AG04450 (cell line): ENCODE data around the gene EPHB2. TPM values are rescaled to one million over a fixed set of nuclear protein-coding genes. Genes with fewer than 3 reads are reported as not detected.

Source experiments
- CTCF ChIA-PET: fragments of 300-600, 350-600 bp; formaldehyde crosslinking; extraction: SDS; loops from one replicate; lab custom pipeline; 2022; ENCODE audit warnings: antibody characterized with exemption, inconsistent platforms; lab: Charles Lee
- POLR2A ChIA-PET: fragments of 350-600 bp; formaldehyde crosslinking; extraction: SDS; loops from one replicate; lab custom pipeline; 2021; ENCODE audit warnings: antibody characterized with exemption, inconsistent platforms; lab: Yijun Ruan, JAX
- DNase-seq: peaks from one replicate; pipeline ENCODE4 v3.0.0-alpha.2; 2011; ENCODE audit warnings: low read depth, low spot score
- H3K27ac ChIP-seq: one replicate; pipeline ENCODE4 v1.5.1; 2012; ENCODE audit warnings: low read depth, low read length, control low read depth
- H3K27me3 ChIP-seq: one replicate; pipeline ENCODE4 v1.6.0; 2012; ENCODE audit warnings: low read length; ENCODE audit not compliant: control insufficient read depth, insufficient read depth
- H3K4me3 ChIP-seq: 2 replicates; pipeline ENCODE4 v1.5.1; 2011; ENCODE audit warnings: mild to moderate bottlenecking, low read depth, low read length, control low read depth
- H3K9me3 ChIP-seq: 2 replicates; pipeline ENCODE4 v1.5.1; 2012; ENCODE audit warnings: low read length; ENCODE audit not compliant: control insufficient read depth, insufficient read depth
- CTCF ChIP-seq: IDR thresholded peaks from 2 replicates; pipeline ENCODE4 v1.5.1; 2011; ENCODE audit warnings: low read depth, low read length, control low read depth, inconsistent platforms
- polyA plus RNA-seq: library from polyadenylated mRNA; depleted of rRNA; stranded (reverse); fragments of >200 nt; gene quantifications from 2 replicates; pipeline ENCODE4 v1.2.3, GENCODE V29; 2011

EPHB2 gene
- polyA plus RNA-seq, 1 experiment, result 30.9 TPM

DNA sequence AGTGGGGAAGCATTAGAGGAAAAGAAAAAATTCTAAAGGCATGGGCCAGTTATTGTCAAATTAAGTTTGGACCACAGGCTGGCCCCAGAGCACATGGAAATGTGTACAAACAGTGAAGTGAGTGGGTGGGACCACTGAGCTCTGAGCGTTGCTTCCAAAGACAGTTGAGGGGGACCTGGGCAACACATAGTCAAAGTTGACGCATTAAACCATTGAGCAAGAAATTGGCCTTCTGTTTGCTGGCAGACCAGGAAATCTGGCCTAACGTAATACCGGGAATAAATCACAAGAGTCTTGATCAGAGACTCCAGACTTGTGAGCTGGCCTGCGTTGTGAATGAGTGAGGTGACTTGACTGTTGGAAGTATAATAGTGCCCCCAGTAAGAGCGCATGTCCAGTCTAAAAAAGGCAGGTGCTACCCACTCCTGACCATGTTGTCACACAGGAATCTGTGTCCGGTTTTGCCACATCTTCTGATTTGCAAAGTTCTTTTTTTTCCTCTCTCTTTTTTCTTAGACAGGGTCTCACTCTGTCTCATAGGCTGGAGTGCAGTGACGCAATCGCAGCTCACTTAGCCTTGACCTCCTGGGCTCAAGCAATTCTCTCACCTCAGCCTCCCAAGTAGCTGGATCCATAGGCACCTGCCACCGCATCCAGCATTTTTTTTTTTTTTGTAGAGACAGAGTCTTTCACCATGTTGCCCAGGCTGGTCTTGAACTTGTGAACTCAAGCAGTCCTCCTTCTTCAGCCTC, 10.7 kb downstream of the EPHB2 start:
- DNase-seq, result no peak
- Histone ChIP-seq H3K27me3 (no peaks in the 10 kb centered on the region), H3K4me3 (no peak overlapping the region), H3K9me3 (no peaks in the 10 kb centered on the region), H3K27ac (peak overlapping the region; percentile 2)
- no peak for TF ChIP-seq CTCF
- ChIA-PET POLR2A (no interaction called here), CTCF (no interaction called here)

DNA sequence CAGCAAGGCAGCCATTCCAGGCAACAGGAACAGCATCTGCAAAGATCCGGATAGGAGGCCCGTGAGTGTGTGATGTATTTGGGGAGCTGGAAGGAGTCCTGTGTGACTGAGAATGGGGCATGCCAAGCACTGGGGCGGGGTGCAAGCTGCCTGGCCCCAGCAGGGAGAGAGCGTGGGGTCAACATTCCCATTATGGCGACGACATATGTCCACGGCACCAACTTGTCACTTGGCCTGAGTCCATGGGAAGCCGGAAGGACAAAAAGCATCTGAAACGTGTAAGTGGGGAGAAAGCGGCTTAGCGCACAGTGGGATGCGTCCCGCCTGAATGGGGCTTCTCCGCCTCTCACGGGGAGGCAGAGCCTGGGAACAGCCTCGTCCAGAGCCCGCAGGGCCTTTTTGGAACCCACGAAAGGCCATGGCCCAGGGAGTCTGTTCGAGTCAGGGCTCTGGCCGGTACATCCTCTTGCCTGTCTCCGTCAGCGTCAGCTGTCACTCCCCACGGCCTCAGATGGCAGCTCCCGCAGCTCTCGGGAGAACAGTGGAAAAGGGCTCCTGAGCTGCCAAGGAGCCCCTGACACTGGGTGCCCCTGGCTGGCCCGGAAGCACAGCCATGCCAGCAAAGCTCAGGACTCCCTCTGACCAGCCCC, 12.4 kb downstream of the EPHB2 start:
- Histone ChIP-seq H3K9me3 (no peaks in the 10 kb centered on the region), H3K4me3 (no peak overlapping the region), H3K27ac (no peak overlapping the region), H3K27me3 (no peaks in the 10 kb centered on the region)
- CTCF ChIA-PET, result interaction anchor here (2.9 kb wide), 1 partner anchor 19 kb away, joined by 9 read pairs; no protein-coding TSS in a partner anchor
- POLR2A ChIA-PET, result no interaction called here
- no peak for TF ChIP-seq CTCF
- DNase-seq, result no peak

GRCh38 chr1:22727873-22728272, 17.2 kb downstream of the EPHB2 start:
- DNase-seq, result no peak
- ChIA-PET POLR2A (no interaction called here), CTCF (no interaction called here)
- H3K4me3 ChIP-seq, result no peak overlapping the region
- H3K27ac ChIP-seq, result no peak overlapping the region
- no peaks in the 10 kb centered on the region for H3K27me3 ChIP-seq
- H3K9me3 ChIP-seq, result no peaks in the 10 kb centered on the region
- TF ChIP-seq CTCF, result no peak

- no peaks in the 10 kb centered on the region for H3K9me3 ChIP-seq
- ChIA-PET CTCF (interaction anchor here (1.0 to 1.4 kb wide), 2 partner anchors 11 to 19 kb away, joined by 3 read pairs; no protein-coding TSS in a partner anchor), POLR2A (interaction anchor here (0.7 to 1.4 kb wide), 3 partner anchors 11 to 21 kb away, joined by 3 to 5 read pairs (median 5); no protein-coding TSS in a partner anchor)
- H3K27ac ChIP-seq, result no peak overlapping the region
- no peaks in the 10 kb centered on the region for H3K27me3 ChIP-seq
- H3K4me3 ChIP-seq, result no peak overlapping the region
- 0 out of 2 replicates have a peak, but pooled peaks have one; percentile 2 for TF ChIP-seq CTCF
- no peak for DNase-seq
These were observed 18.2 kb downstream of the EPHB2 start for GRCh38 chr1:22728751-22729399.
